Measurements from ENCODE around the gene RABGGTA.

RABGGTA gene

GRCh38 chr14:24304019-24304387 lies 32.6 kb upstream of the RABGGTA start:
- no peak for DNase-seq (ENCODE audit: low spot score)

GRCh38 chr14:24300326-24300980 lies 29.1 kb upstream of the RABGGTA start:
- no peak for DNase-seq (ENCODE audit: low spot score)

- DNase-seq (ENCODE audit: low spot score), result peak; percentile 94
Measured at GRCh38 chr14:24299255-24300191, 28.1 kb upstream of the RABGGTA start, which contains the start of the genes DHRS1 and NOP9. TSS of gene DHRS1 (minus strand) at chr14:24299780. CDS start at chr14:24299106, 674 bp downstream. TSS of gene NOP9 (plus strand) at chr14:24299850. CDS start at chr14:24299955, 105 bp downstream.

GRCh38 chr14:24298892-24299254 lies 27.5 kb upstream of the RABGGTA start:
- peak; percentile 57 for DNase-seq (ENCODE audit: low spot score)

- peak; percentile 37 for DNase-seq (ENCODE audit: low spot score)
Measured at GRCh38 chr14:24297190-24297964, 26.0 kb upstream of the RABGGTA start.

- DNase-seq (ENCODE audit: low spot score), result peak; percentile 32
Measured at GRCh38 chr14:24296341-24297157, 25.2 kb upstream of the RABGGTA start.

- DNase-seq (ENCODE audit: low spot score), result no peak
Measured at GRCh38 chr14:24293525-24293924, 22.1 kb upstream of the RABGGTA start.

- no peak for DNase-seq (ENCODE audit: low spot score)
Measured at GRCh38 chr14:24292118-24292807, 20.9 kb upstream of the RABGGTA start.

- no peak for DNase-seq (ENCODE audit: low spot score)
Measured at GRCh38 chr14:24291446-24292117, 20.2 kb upstream of the RABGGTA start.

GRCh38 chr14:24290746-24291145 lies 19.3 kb upstream of the RABGGTA start:
- DNase-seq (ENCODE audit: low spot score), result no peak

GRCh38 chr14:24289649-24290280 lies 18.4 kb upstream of the RABGGTA start:
- no peak for DNase-seq (ENCODE audit: low spot score)

GRCh38 chr14:24286996-24287395 lies 15.6 kb upstream of the RABGGTA start:
- no peak for DNase-seq (ENCODE audit: low spot score)

GRCh38 chr14:24285351-24285750 lies 14.0 kb upstream of the RABGGTA start:
- DNase-seq (ENCODE audit: low spot score), result no peak

GRCh38 chr14:24284501-24285035 lies 13.2 kb upstream of the RABGGTA start:
- no peak for DNase-seq (ENCODE audit: low spot score)

GRCh38 chr14:24283796-24284460 lies 12.5 kb upstream of the RABGGTA start:
- DNase-seq (ENCODE audit: low spot score), result no peak

- no peak for DNase-seq (ENCODE audit: low spot score)
Measured at GRCh38 chr14:24282736-24283135, 11.3 kb upstream of the RABGGTA start.

- no peak for DNase-seq (ENCODE audit: low spot score)
Measured at GRCh38 chr14:24281636-24282035, 10.2 kb upstream of the RABGGTA start.

- no peak for DNase-seq (ENCODE audit: low spot score)
Measured at GRCh38 chr14:24280797-24281460, 9.5 kb upstream of the RABGGTA start.

Data from LoVo (cell line).